OCI-LY3 (cell line): ENCODE data around the gene MAGEA9.
"Not testable (repeated sequence)": the region's sequence is repeated elsewhere in the genome, so short reads cannot be mapped to it uniquely, and the experiment has no call there.

Experiments used
- H2AFZ ChIP-seq: fragments of 200-600, 300-600 bp; shearing (Covaris generic); 2 replicates; pipeline ENCODE4 v1.6.0; 2014; ENCODE audit warnings: antibody characterized with exemption, low read depth, low read length
- H3K27ac ChIP-seq: fragments of 200-600, 300-600 bp; sonication (generic); 2 replicates; pipeline ENCODE4 v1.5.1; 2014; ENCODE audit warnings: mild to moderate bottlenecking, low read length, moderate library complexity, mixed read lengths
- H3K27me3 ChIP-seq: fragments of 200-600, 300-600 bp; sonication (generic); 2 replicates; pipeline ENCODE4 v1.6.1; 2014; ENCODE audit warnings: low read depth, low read length, mixed read lengths
- H3K36me3 ChIP-seq: fragments of 200-600, 300-600 bp; sonication (generic); replicated peaks from 2 replicates; pipeline ENCODE3; 2014; ENCODE audit warnings: low read depth, low read length, mixed read lengths
- H3K4me1 ChIP-seq: fragments of 300-600, 200-600 bp; sonication (generic); 2 replicates; pipeline ENCODE4 v1.6.1; 2014; ENCODE audit warnings: low read length, mixed read lengths
- H3K4me2 ChIP-seq: fragments of 200-600, 300-600 bp; sonication (generic); 2 replicates; pipeline ENCODE4 v1.6.1; 2014; ENCODE audit warnings: low read length, mixed read lengths
- H3K4me3 ChIP-seq: fragments of 300-600, 200-600 bp; sonication (generic); 2 replicates; pipeline ENCODE4 v1.5.1; 2014; ENCODE audit warnings: antibody characterized with exemption, mild to moderate bottlenecking, low read length, moderate library complexity
- H3K79me2 ChIP-seq: fragments of 300-600, 200-600 bp; shearing (Covaris generic); 2 replicates; pipeline ENCODE4 v1.6.1; 2014; ENCODE audit warnings: mild to moderate bottlenecking, low read length, mixed read lengths
- H3K9ac ChIP-seq: fragments of 300-600, 200-600 bp; shearing (Covaris generic); 2 replicates; pipeline ENCODE4 v1.6.0; 2014; ENCODE audit warnings: mild to moderate bottlenecking, low read length, moderate library complexity
- H3K9me3 ChIP-seq: fragments of 200-600, 300-600 bp; shearing (Covaris generic); 2 replicates; pipeline ENCODE4 v1.6.1; 2014; ENCODE audit warnings: low read length, mixed read lengths; ENCODE audit not compliant: insufficient read depth
- H4K20me1 ChIP-seq: fragments of 200-600, 300-600 bp; sonication (generic); 2 replicates; pipeline ENCODE4 v1.6.1; 2016; ENCODE audit warnings: low read length, mixed read lengths; ENCODE audit not compliant: insufficient read depth
- CTCF ChIP-seq: fragments of 200-600, 300-600 bp; sonication (generic); IDR thresholded peaks from 2 replicates; pipeline ENCODE4 v1.5.1; 2014; ENCODE audit warnings: antibody characterized with exemption, low read length, low read depth
- EZH2phosphoT487 ChIP-seq: fragments of 200-600 bp; shearing (Covaris generic); IDR thresholded peaks from 2 replicates; pipeline ENCODE4 v1.6.1; 2018; ENCODE audit warnings: antibody characterized with exemption, mixed run types, low read depth

The MAGEA9 gene

GRCh38 chrX:149773768-149774167 lies 8.0 kb upstream of the MAGEA9 start, which contains the start of gene HSFX1:
TSS of gene HSFX1 (plus strand) at chrX:149774068. CDS start at chrX:149774682, 614 bp downstream.
- H3K4me1 ChIP-seq, H3K27me3 ChIP-seq, H3K9me3 ChIP-seq, H3K27ac ChIP-seq, H2AFZ ChIP-seq, H3K4me2 ChIP-seq, H3K9ac ChIP-seq, H4K20me1 ChIP-seq, H3K79me2 ChIP-seq, H3K4me3 ChIP-seq, H3K36me3 ChIP-seq: not testable (repeated sequence)

GRCh38 chrX:149777999-149778398 lies 3.7 kb upstream of the MAGEA9 start:
- H4K20me1 ChIP-seq, H3K4me2 ChIP-seq, H3K27me3 ChIP-seq, H3K79me2 ChIP-seq, H3K36me3 ChIP-seq, H2AFZ ChIP-seq, H3K9ac ChIP-seq, H3K27ac ChIP-seq, H3K9me3 ChIP-seq, H3K4me3 ChIP-seq, H3K4me1 ChIP-seq: not testable (repeated sequence)

GRCh38 chrX:149795531-149795930 lies 13.8 kb downstream of the MAGEA9 start:
- not testable (repeated sequence) for H3K9ac ChIP-seq, H3K27me3 ChIP-seq, H2AFZ ChIP-seq, H3K9me3 ChIP-seq, H3K4me3 ChIP-seq, H4K20me1 ChIP-seq, H3K27ac ChIP-seq, H3K4me2 ChIP-seq, H3K36me3 ChIP-seq, H3K79me2 ChIP-seq
- peaks cover 25% of the 10 kb centered on the region for H3K4me1 ChIP-seq

GRCh38 chrX:149799095-149799714 lies 17.5 kb downstream of the MAGEA9 start:
- Histone ChIP-seq H3K27ac (no peak overlapping the region), H3K4me1 (peaks cover 25% of the 10 kb centered on the region), H3K9me3 (no peaks in the 10 kb centered on the region), H3K4me3 (no peak overlapping the region), H3K27me3 (no peaks in the 10 kb centered on the region), H3K4me2 (no peak overlapping the region), H3K79me2 (no peaks in the 10 kb centered on the region), H2AFZ (no peak overlapping the region), H3K36me3 (no peaks in the 10 kb centered on the region), H4K20me1 (no peaks in the 10 kb centered on the region), H3K9ac (no peak overlapping the region)
- TF ChIP-seq CTCF = no peak
- TF ChIP-seq EZH2phosphoT487 = no peak

GRCh38 chrX:149799938-149800337 lies 18.2 kb downstream of the MAGEA9 start:
- H3K9me3 ChIP-seq = no peaks in the 10 kb centered on the region
- H2AFZ ChIP-seq = no peak overlapping the region
- no peaks in the 10 kb centered on the region for H3K27me3 ChIP-seq
- H3K4me3 ChIP-seq = no peak overlapping the region
- peaks cover 25% of the 10 kb centered on the region for H3K4me1 ChIP-seq
- no peaks in the 10 kb centered on the region for H3K79me2 ChIP-seq
- H4K20me1 ChIP-seq = no peaks in the 10 kb centered on the region
- H3K4me2 ChIP-seq = no peak overlapping the region
- H3K9ac ChIP-seq = no peak overlapping the region
- no peak overlapping the region for H3K27ac ChIP-seq
- TF ChIP-seq CTCF (no peak), EZH2phosphoT487 (no peak)
- H3K36me3 ChIP-seq = no peaks in the 10 kb centered on the region
